Fibroblast of upper back skin (primary cell): ENCODE results near the gene TLNRD1.

Experiments used
- DNase-seq: peaks from one replicate; pipeline ENCODE4 v3.0.0-alpha.2; 2013

TLNRD1 gene

GRCh38 chr15:81002331-81003096 is 1.8 kb downstream of the TLNRD1 start:
- peak; percentile 12 for DNase-seq

GRCh38 chr15:81003097-81003350 is 2.3 kb downstream of the TLNRD1 start:
- DNase-seq: no peak

- DNase-seq: no peak
Measured at GRCh38 chr15:81006124-81006523, 5.4 kb downstream of the TLNRD1 start.

- DNase-seq: no peak
Measured at GRCh38 chr15:81007428-81008064, 6.8 kb downstream of the TLNRD1 start.

GRCh38 chr15:81008312-81008711 is 7.6 kb downstream of the TLNRD1 start:
- no peak for DNase-seq

GRCh38 chr15:81010086-81010485 is 9.4 kb downstream of the TLNRD1 start:
- DNase-seq: no peak

- peak; percentile 38 for DNase-seq
Measured at GRCh38 chr15:81011593-81011992, 10.9 kb downstream of the TLNRD1 start.

GRCh38 chr15:81012588-81012987 is 11.9 kb downstream of the TLNRD1 start:
- no peak for DNase-seq

- DNase-seq: no peak
Measured at GRCh38 chr15:81013396-81013929, 12.7 kb downstream of the TLNRD1 start.

GRCh38 chr15:81014446-81015093 is 13.8 kb downstream of the TLNRD1 start:
- DNase-seq: no peak

GRCh38 chr15:81015621-81016488 is 15.1 kb downstream of the TLNRD1 start:
- DNase-seq: no peak

GRCh38 chr15:81016489-81017068 is 15.9 kb downstream of the TLNRD1 start:
- no peak for DNase-seq

- no peak for DNase-seq
Measured at GRCh38 chr15:81018197-81018596, 17.5 kb downstream of the TLNRD1 start.

GRCh38 chr15:81021321-81021720 is 20.6 kb downstream of the TLNRD1 start:
- no peak for DNase-seq

GRCh38 chr15:81023483-81024264 is 23.0 kb downstream of the TLNRD1 start:
- DNase-seq: peak; percentile 58

- peak; percentile 29 for DNase-seq
Measured at GRCh38 chr15:81024265-81024872, 23.6 kb downstream of the TLNRD1 start.

- no peak for DNase-seq
Measured at GRCh38 chr15:81024936-81025335, 24.2 kb downstream of the TLNRD1 start.

- no peak for DNase-seq
Measured at GRCh38 chr15:81025721-81026370, 25.1 kb downstream of the TLNRD1 start.

GRCh38 chr15:81026836-81027599 is 26.3 kb downstream of the TLNRD1 start:
- DNase-seq: peak; percentile 31
